NCI-H2227 treated with DMSO at 0.1 percent for 48 hours (cell line): ENCODE measurements around the gene CISD1.

Experiments used
- DNase-seq: peaks from one replicate; lab custom pipeline; 2025; lab: John Stamatoyannopoulos, UW

Gene CISD1

DNA sequence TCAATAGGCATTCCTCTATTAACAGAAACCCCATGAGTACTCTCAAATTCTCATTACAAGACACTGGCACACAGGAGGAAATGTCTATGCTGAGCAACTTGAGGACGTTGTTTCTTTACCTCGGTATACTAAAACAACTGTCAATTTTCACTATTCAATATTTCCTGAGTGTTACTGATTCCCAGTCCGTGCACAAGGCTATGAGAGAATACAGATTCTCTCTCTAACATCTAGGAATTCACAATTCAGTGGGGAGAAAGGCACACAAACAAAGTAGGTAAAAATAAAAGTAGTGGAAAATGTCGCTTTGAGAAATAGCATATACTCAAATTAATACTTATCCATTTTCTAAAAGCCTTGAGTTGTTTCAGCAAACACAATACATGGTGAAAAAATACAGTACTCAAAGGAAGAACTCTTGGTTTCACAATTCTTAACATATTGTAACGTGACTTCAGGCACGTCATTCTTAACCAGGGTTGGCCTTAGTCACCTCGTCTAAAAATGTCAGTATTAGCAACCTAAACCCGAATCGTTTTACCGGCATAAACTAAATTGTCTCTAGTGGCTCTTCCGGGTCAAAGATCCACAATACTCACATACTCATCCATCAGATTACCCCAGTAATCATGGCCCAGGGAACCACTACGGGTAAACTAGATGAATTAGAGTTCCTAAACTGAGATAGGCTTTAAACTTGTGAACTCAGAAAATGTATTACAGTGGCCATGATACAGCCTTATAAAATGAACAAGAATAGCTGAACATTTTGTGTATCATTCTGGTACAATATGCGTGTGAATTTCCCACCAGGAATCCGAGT is 2.7 kb upstream of the CISD1 start:
- no peak for DNase-seq

DNA sequence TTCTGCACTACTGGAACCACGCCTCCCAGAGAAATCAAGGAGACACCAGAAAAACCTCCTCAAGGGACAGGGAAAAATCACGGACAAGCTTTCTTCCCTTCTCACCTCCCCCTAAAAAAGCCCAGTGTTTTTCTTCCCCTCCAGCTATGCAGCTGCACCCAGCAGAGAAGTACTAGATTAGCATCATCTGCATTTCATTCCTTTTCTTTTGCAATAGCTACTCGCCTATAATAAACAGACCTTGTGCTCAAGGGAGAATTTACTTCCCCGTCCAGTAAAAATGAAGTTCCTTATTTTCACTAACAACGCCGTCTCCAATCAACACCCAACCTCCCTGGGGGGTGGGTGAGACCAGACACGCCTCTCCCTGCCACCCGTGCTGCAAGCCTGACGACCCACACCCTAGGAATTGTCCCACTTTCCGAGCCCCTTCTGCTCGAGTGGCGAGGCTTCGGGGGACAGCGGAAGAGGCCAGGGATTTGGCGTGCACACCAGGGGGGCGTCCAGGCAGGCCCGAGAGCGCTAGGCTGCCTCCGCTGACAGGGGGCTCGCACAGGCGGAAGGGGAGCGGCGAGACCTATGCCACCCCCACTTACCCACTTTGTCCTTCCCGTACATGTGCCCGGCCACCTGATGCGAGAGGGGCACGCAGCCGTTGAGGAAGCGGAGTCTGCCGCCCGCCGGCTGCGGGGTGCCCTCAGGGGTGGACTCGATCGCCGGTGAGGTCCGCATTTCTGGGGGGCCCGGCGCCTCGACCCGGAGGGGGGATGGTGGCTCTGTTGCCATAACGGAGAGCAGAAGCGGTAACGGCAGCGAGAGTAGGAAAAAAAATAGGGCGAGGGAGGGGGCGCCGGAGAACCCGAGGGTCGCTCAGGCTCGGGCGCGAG is 1.9 kb upstream of the CISD1 start:
- no peak for DNase-seq

DNA sequence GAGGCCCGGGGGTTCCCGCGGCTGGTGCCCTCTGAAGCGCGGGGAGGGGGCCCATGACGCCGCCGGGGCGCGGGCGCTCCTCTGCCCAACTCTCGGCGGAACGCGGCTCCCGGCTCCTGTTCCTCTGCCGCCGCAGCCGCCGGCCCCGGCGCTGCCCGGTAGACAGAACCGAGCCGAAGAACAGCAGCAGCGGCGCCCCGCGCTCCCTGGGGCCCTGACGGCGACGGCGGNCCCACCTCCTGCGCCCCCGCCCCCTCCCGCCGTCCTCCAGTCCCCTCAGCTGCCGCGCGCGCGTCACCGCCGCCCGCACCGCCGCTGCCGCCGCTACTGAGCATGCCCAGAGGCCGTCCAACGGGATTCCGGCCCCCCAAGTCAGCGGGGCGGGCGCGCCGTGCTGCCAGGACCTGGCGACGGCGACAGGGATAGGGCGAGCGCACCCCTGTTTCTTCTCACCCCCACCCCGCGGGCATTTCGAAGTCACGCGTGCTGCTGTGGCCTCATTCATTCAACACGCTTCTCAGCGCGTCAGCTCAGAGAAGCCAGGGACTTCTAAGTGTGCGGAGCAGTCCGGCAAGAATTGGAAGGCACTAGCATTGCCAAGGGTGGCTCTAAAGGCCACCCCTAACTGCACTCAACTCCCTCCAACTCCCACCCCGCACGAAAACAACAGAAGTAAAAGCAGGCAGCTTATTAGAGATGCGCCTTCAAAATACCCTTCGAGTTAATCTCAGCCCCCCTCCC is 1.1 kb upstream of the CISD1 start, which contains the start of gene IPMK:
TSS of gene IPMK (minus strand) at position 182 of the 741 bp plus-strand sequence. CDS start 283 bp downstream, outside the sequence.
- peak; percentile 73 for DNase-seq

DNA sequence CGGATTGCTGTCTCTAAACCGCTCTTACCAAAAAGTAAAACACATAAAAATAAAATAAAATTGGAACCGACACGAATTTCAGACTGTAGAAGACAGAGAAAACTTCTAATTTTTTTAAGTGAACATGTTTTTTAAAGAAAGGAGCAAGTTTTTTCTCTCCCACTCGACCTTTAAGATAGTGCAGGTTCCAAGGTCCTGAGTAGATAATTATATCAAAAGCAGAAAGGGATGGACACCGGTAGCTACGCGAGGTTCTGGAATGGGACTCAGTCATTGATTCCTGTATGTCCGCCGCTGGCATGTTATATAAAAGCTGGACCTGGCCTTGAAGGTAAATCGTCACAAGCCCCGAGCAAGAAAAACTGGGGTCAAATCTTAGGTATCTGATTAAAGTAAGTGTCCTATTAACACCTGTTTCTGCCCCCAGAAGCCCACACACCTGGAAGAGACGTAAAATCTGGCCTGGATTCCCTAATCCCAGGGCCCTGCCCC is 462 bp upstream of the CISD1 start:
- no peak for DNase-seq

DNA sequence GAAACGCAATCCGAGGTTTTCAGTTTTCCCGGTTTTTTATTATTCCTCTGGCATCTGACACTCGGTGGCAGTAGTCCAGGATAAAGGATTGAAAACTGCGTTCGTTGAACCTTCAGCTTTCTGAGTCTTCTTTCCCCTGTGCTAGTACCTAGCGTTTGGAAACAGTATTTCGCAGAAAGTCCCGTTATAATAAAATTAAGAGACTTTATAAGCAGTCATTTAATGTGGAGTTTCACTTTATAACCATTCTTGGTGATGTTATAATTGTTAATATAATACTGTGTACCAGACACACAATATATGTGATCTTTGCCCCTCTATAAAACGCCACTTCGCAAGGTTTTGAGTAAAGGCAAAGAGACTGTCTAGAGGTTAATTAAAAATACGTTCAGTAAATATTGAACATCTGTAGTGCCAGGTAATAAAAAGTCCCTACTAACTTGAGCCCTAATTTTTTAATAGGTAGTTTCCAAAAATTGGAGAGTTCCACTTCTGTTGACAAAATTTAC is 874 bp downstream of the CISD1 start:
- DNase-seq = peak; percentile 13

DNA sequence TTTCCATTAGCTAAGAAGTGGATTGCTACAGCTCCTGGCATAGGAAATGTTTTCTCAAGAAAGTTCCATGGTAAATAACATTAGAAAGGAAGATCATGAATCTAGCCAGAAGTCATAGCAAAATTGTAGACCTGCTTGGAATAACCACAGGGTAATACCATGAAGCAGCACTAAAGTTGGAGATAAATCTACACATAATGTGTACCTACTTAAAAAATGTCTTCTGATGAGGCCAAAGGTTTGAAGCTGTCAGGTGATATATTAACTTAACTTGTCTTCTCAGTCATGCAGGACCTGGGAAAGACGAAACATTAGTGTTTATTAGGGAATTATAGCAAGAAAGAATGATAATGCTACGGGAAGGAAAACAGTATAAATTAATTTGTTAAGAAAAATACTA is 6.3 kb downstream of the CISD1 start:
- DNase-seq = no peak

DNA sequence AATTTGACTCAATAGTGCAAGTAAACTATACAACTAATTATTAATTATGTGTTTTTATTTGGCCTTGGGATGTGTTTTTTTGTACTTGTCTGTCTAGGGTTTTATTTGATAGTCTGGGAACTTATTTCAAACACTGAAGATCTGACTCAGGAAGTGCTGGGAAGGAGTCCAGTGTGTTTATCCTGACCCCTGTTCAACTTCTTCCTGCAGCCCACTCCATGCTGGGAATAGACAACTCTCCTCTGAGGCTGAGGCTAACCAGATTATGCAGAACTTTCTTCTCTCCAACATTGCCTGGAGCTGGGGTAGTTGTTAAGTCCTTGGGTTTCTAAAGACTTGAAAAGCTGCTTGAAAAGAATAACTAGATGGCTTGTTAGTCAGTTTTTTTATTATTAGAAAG is 6.9 kb downstream of the CISD1 start:
- no peak for DNase-seq

DNA sequence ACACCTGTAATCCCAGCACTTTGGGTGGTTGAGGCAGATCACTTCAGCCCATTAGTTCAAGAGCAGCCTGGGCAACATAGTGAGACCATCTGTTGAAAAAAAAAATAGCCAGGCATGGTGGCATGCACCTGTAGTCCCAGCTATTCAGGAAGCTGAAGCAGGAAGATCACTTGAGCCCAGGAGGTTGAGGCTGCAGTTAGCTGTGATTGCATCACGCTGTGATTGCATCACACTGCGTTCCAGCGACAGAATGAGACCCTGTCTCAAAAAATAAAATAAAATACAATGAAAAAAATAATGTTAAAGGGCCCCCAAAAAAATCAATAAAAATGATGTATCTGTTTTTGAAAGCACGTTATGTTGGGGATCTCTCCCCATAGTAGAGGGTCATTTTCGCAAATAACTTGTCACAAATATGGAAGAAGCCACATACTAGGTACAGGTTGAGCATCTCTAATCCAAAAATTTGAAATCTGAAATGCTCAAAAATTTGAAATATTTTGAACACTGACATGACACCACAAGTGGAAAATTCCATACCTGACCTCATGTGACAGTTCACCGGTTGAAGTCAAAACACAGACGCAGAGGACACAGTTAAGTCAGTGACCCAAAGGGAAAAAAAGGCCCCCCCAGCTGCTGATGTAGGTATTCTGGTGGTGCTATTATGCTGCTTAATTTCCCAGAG is 9.5 kb downstream of the CISD1 start:
- no peak for DNase-seq

DNA sequence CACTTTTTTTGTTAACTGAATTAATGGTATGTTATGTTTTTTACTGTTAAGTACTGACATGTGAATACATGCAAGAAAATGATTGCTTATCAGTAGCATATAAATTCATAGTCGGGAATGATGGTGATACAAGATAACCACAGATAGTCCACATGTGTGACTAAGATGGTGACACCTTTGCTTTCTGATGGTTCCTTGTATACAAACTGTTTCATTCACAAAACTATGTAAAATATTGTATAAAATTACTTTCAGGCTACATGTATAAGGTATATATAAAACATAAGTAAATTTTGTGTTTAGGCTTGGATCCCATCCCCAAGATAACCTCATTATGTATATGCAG is 10.0 kb downstream of the CISD1 start:
- no peak for DNase-seq

DNA sequence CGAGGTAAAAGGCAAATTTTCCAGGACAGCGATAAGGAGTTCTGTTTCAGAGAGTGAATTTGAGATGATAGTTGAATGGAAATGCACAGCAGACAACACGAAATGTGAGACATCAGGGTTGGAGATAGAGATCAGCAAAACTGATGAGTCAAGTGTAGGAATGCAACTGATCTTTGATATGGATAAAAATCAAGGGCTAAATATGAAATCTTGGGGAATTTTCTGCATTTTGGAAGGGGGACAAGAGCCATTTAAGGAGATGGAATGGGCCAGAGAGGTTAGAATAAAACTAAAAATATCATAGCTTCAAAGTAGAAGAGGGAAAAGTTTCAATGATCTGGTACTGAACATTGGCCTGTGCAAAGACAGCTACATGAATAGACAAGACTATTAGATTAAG is 11.5 kb downstream of the CISD1 start:
- DNase-seq = no peak

DNA sequence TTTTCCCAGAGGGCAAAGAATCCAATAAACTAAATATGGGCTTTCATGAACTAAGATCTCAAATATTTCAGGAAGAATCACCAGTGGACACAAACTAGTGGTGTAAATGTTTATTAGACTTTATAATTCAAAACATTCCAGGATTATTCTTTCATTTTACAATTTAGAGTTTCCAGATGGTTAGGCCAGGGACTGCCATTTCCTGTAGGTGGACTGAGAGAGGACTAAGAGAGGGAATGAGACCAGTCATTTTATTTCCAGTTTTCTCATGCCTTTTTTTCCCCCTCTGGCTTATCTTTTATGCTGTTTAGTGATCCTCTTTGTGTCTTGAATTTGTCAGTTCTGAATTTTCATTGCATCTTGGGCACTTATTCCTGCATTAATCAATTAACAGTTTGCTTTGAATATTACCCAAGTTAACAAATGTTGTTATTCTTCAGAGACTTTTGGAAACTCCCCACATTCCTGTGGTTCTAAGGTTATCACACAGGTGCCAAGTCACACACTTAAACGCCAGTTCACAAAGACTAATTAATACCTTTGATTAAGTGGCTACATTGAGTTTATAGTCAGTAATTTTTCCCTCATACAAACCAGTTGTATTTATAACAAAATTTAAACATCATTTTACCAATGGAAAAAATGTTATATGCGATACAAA is 12.3 kb downstream of the CISD1 start:
- DNase-seq = no peak

DNA sequence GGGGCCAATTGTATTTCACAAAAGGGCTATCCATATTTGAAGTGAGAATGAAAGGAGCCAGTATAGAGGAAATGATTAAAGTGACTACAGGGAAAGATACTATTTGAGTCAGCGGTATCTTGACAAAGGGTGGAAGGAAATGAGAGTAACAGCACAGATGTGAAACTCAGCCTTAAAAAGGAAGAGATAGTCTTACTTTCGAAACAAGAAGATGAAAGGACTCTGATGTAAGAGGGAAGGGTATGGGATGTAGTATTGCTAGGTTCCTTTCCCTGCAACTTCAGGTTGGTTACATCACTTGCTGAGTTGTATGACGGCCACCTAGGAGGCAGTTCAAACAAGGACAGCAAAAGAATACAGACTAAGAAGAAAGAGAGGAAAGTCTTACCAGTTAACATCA is 13.7 kb downstream of the CISD1 start:
- DNase-seq = no peak

DNA sequence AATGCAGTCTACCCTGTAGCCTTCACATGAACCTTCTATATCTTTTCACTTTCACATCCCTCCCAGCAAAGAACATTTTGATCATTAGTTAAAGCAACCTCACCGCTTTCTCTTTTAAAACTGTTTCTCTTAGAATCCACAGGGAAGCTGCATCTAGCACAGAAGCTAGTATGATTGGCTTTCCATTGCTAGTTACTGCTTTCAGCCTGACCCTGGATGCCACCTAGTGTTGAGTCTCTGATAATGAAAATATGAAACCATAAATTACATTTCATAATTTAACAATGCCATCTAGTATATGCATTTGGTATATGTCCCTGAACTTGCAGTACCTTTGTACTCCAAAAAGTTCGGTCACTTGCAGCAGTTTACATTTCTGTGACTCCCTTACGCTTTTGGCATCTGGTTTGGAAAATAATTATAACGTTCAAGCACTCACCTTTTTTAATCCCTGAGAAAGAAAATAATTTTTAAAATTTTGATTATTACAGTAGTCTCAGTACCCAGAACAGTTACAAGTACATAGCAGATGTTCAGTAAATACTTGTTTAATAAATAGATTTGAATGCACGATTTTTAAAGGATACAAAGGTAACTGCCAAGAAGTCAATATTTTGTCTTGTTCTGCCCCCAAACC is 22.7 kb downstream of the CISD1 start:
- DNase-seq = peak; percentile 34

DNA sequence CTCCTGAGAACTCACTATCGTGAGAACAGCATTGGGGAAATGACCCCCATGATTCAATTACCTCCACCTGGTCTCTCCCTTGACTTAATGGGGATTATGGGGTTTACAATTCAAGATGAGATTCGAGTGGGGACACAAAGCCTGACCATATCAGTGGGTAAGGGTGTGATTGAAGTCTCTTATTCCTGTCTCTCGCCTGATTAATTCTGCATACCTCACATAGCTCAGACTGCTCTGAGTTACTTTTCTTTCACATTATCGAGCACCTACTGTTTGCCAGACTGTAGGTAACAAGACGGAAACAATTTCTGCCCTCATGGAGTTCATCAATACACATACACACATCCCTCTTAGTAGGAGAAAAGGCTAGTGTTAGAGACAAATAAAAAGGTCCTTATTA is 25.0 kb downstream of the CISD1 start:
- no peak for DNase-seq

DNA sequence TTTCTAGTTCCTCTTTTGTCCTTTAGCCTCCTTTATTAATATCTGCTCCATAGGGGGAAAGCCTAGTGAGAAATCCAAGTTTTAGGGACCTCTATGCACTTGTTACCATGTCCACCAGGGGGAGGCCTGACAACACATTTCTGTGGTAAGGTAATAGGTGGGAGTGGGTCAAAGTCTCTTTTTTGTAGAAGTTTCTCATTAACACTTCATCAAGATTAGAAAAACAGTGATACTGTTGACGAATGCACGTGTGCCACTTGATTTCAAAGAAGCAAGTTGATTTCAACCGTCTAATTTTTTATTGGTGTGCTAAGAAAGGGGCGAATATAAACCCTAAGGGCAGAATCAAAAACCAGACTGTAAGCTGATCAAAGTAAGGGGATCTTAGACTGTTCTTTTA is 30.6 kb downstream of the CISD1 start:
- no peak for DNase-seq

DNA sequence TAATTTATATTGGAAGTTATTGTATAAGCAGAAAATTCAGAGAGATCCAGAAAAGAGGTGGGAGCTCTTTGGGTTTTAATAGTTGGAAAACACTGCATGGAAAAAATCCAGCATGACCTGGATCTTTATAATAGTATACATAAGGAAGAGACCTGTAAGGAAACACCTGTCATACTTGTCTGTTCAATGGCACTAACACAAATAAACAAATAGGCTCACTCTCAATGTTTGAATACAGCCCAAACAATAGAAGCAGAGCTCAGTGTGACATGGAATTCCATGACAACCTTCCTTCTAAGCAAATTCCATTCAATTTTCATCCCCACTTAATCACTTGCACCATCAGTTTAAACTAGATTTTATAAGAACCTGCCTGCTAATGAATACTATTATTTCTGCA is 31.7 kb downstream of the CISD1 start:
- no peak for DNase-seq

DNA sequence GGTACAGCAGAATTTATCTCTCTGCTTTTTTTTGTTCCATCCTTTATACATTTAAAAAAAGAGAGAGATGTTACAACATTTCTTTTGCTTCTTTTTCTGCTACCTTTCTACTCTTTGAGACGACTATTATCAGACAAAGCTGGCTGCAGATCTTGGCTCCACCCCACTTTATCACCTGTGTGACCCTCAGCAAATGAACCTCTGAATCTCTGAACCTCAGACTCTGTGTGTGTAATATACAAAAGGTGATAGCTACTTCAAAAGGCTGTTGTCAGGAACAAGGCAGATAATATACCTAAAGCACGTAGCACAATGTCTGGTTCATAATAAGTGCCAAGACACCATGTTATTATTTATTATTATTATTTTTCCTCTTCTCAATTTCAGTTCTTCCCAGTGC is 33.3 kb downstream of the CISD1 start:
- no peak for DNase-seq

DNA sequence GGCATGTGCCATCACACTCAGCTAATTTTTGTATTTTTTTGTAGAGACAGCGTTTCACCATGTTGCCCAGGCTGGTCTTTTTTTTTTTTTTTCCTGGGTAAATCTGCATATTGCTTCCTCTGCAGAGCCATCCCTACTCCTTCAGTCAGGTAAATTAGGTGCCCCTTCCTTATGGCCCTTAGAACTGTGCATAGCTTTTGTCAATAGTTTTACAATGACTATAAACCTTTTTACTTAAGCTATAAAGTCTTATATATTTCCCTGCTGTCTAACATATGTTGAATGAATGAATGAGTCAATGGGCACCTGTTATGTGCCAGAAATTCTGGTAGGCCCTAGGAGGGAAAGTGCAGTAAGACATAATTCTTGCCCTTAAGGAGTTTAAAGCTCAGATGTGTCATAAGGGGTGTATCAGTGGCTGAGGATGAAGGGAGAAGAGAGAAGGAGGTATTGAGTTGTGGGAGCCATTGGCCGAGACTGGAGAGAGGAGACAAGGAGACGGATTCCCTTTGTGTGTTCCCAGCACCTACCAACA is 35.2 kb downstream of the CISD1 start:
- DNase-seq = no peak

DNA sequence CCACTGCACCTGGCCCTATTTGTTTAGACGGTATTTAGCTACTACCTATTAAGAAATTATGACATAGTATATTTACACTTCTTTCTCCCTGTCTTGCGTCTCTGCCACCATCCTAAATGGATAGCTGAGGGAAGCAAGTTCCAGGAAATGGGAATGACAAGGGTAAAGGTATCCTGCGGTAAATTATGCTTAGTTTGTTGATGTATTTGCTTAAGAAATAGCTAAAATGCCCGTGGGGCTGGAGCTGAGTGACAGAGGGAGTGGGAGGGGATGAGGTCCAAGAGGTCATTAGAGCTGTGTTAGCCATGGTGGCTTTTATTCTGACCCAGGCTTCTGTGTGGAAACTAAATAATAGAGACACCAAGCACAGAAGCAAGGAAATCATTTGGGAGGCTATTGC is 36.9 kb downstream of the CISD1 start:
- peak; percentile 25 for DNase-seq

DNA sequence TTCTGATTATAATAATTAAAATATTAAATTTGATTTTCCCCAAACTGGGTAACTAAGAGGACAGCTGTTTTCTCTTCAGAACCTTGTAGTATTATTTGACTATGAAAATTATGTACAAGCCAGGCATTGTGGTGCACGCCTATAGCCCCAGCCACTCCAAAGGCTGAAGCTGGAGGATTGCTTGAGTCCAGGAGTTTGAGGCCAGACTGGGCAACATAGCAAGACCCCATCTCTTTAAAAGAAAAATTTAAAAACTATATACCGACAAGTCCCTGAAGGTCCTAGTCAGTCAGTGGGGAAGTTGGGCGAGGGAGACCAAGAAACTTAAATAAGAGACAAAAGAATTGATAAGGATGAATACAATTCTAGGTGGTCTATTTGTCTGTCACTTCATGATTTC is 38.7 kb downstream of the CISD1 start:
- DNase-seq = no peak
